Measurements from ENCODE around the gene NOC3L. TPM values are rescaled to one million over a fixed set of nuclear protein-coding genes. Genes with fewer than 3 reads are reported as not detected.

The NOC3L gene
- total and polyA plus RNA-seq, 2 of the 4 experiments (the other 2 are of a cell fraction), result 11.9 to 26.5 TPM

DNA sequence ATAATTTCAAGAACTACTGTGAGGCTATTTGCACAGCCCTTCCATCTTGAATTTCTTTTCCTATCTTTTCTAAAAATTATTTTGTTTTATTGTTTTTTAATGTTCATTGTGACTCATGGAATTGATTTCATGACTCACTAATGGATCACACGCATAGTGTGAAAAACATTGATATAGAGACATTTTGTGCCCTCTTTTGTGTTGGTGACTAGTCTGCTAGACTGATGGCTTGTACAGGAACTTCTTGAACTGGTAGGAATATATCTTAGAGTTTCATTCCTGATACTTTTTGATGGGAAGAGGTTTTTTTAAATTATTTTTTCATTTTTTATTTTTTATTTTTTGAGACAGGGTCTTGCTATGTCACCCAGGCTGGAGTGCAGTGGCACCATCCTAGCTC is 12.6 kb upstream of the NOC3L start:
- CTCF ChIA-PET, result no interaction called here
- Histone ChIP-seq H3K4me1 (ENCODE audit: control insufficient read depth, insufficient read depth, low read length) (no peaks in the 10 kb centered on the region), H2BK120ac (ENCODE audit: low read depth, low read length) (no peak overlapping the region), H3K14ac (replicated peaks; ENCODE audit: low read depth, low read length) (no peak overlapping the region), H3K18ac (ENCODE audit: low read depth, low read length) (no peak overlapping the region), H3K36me3 (ENCODE audit: control insufficient read depth, insufficient read depth, low read length) (no peaks in the 10 kb centered on the region), H3K9me1 (ENCODE audit: insufficient read depth, low read length) (no peaks in the 10 kb centered on the region), H4K8ac (ENCODE audit: low read depth in 2 of 2, low read length in 2 of 2) (no peak overlapping the region), H4K20me1 (ENCODE audit: insufficient read depth, low read length) (no peaks in the 10 kb centered on the region), H2BK20ac (ENCODE audit: low read depth, low read length) (no peak overlapping the region), H3K4ac (ENCODE audit: low read depth, low read length) (no peak overlapping the region), H2AK5ac (ENCODE audit: low read depth, low read length) (no peak overlapping the region), H4K5ac (ENCODE audit: low read depth, low read length) (no peak overlapping the region), H3K4me2 (ENCODE audit: low read depth, low read length) (no peak overlapping the region), H2BK5ac (ENCODE audit: low read depth, low read length, poor library complexity, severe bottlenecking) (no peak overlapping the region), H2AFZ (replicated peaks; ENCODE audit: low read length, poor library complexity) (no peak overlapping the region), H3K9me3 (ENCODE audit: control insufficient read depth, insufficient read depth, low read length) (no peaks in the 10 kb centered on the region), H3K4me3 (ENCODE audit: insufficient read depth, low read depth, low read length) (no peak overlapping the region), H3K23ac (ENCODE audit: low read depth, low read length) (no peak overlapping the region), H2AK9ac (replicated peaks; ENCODE audit: low read depth, low read length, poor library complexity) (no peak overlapping the region), H3K56ac (ENCODE audit: extremely low read depth, insufficient read depth, low read length) (no peak overlapping the region), H4K91ac (ENCODE audit: insufficient read depth, low read depth, low read length) (no peak overlapping the region), H3K27ac (ENCODE audit: insufficient read depth, low read length) (no peak overlapping the region), H3K27me3 (ENCODE audit: control insufficient read depth, insufficient read depth, low read length) (peaks cover 1% of the 10 kb centered on the region; the same call in 1 of the 2 replicates), H3K9ac (ENCODE audit: low read depth, low read length) (no peak overlapping the region), H3K79me1 (ENCODE audit: low read depth in 1 of 2, low read length in 2 of 2) (no peaks in the 10 kb centered on the region), H2BK15ac (ENCODE audit: low read depth, low read length) (no peak overlapping the region)
- BruUV-seq (replicated peaks), result no TSS peak
- intact Hi-C loops (cut with micrococcal nuclease), result no loop called here
- in situ Hi-C loops (cut with MboI; ENCODE audit: low sequenced_read_pairs), result no loop called here
- no peak for DNase-seq
- POLR2A ChIA-PET (ENCODE audit: unreplicated experiment), result no interaction called here
- no CpG with 5 or more reads among the region's 1 CpG for WGBS, 2 experiments (ENCODE audit: extremely low coverage in 2 of 2, insufficient read length in 1 of 2)
- TF ChIP-seq SMC3 (IDR thresholded peaks at IDR 0.05; ENCODE audit: low read depth, low read length) (no peak), FOS (IDR thresholded peaks at IDR 0.05; ENCODE audit: low read depth, low read length) (no peak; the same call in 1 of the 2 replicates), MXI1 (IDR thresholded peaks at IDR 0.05; ENCODE audit: borderline replicate concordance, low read depth, low read length) (no peak), MAZ (IDR thresholded peaks at IDR 0.05; ENCODE audit: borderline replicate concordance, low read depth, low read length) (no peak), RFX5 (IDR thresholded peaks at IDR 0.05; ENCODE audit: low read depth, low read length) (no peak), NFE2L2 (IDR thresholded peaks at IDR 0.05; ENCODE audit: low read depth, low read length) (no peak), POLR2A (IDR thresholded peaks at IDR 0.05; ENCODE audit: low read depth, low read length) (no peak), RAD21 (IDR thresholded peaks at IDR 0.05; ENCODE audit: low read length) (no peak), RCOR1 (IDR thresholded peaks at IDR 0.05; ENCODE audit: insufficient replicate concordance, low read length) (no peak), BHLHE40 (IDR thresholded peaks at IDR 0.05; ENCODE audit: low read depth, low read length) (no peak), CEBPB (IDR thresholded peaks at IDR 0.05; ENCODE audit: low read depth, low read length) (no peak), MAFK (IDR thresholded peaks at IDR 0.05; ENCODE audit: low read depth, low read length) (no peak), CHD1 (IDR thresholded peaks at IDR 0.05; ENCODE audit: low read depth, low read length) (no peak)
- TF ChIP-seq, protein P1, sequence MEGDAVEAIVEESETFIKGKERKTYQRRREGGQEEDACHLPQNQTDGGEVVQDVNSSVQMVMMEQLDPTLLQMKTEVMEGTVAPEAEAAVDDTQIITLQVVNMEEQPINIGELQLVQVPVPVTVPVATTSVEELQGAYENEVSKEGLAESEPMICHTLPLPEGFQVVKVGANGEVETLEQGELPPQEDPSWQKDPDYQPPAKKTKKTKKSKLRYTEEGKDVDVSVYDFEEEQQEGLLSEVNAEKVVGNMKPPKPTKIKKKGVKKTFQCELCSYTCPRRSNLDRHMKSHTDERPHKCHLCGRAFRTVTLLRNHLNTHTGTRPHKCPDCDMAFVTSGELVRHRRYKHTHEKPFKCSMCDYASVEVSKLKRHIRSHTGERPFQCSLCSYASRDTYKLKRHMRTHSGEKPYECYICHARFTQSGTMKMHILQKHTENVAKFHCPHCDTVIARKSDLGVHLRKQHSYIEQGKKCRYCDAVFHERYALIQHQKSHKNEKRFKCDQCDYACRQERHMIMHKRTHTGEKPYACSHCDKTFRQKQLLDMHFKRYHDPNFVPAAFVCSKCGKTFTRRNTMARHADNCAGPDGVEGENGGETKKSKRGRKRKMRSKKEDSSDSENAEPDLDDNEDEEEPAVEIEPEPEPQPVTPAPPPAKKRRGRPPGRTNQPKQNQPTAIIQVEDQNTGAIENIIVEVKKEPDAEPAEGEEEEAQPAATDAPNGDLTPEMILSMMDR (conservative IDR thresholded peaks at IDR 0.05; ENCODE audit: low read depth, low read length), result no peak
- TF ChIP-seq, protein P2, sequence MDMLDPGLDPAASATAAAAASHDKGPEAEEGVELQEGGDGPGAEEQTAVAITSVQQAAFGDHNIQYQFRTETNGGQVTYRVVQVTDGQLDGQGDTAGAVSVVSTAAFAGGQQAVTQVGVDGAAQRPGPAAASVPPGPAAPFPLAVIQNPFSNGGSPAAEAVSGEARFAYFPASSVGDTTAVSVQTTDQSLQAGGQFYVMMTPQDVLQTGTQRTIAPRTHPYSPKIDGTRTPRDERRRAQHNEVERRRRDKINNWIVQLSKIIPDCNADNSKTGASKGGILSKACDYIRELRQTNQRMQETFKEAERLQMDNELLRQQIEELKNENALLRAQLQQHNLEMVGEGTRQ (IDR thresholded peaks at IDR 0.05; ENCODE audit: low read depth, low read length), result no peak
- TF ChIP-seq, protein P3, sequence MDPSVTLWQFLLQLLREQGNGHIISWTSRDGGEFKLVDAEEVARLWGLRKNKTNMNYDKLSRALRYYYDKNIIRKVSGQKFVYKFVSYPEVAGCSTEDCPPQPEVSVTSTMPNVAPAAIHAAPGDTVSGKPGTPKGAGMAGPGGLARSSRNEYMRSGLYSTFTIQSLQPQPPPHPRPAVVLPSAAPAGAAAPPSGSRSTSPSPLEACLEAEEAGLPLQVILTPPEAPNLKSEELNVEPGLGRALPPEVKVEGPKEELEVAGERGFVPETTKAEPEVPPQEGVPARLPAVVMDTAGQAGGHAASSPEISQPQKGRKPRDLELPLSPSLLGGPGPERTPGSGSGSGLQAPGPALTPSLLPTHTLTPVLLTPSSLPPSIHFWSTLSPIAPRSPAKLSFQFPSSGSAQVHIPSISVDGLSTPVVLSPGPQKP (IDR thresholded peaks at IDR 0.05; ENCODE audit: borderline replicate concordance, low read depth, low read length), result no peak
- dilution Hi-C loops (cut with HindIII; ENCODE audit: low sequenced_read_pairs, unreplicated experiment), result no loop called here
- no peak for ATAC-seq (ENCODE audit: low read depth)
